HG02884 (cell line): Measurements from ENCODE around the gene TLR10.
A peak's percentile ranks its signal among the peaks of the same experiment; 100 is the strongest.
"Not testable (repeated sequence)": the region's sequence is repeated elsewhere in the genome, so short reads cannot be mapped to it uniquely, and the experiment has no call there.

ENCODE experiments used
- ATAC-seq: cut with Tn5 transposase; IDR thresholded peaks from one replicate; pipeline ENCODE4 v1.9.1; 2021; ENCODE audit warnings: mild to moderate bottlenecking, moderate library complexity; ENCODE audit not compliant: unreplicated experiment

The TLR10 gene

GRCh38 chr4:38782452-38783108 lies at the start of gene TLR10:
Gene TLR10 (minus strand): TSS chr4:38782990. CDS start chr4:38775590, 7,400 bp downstream.
- peak; percentile 54 for ATAC-seq

GRCh38 chr4:38832206-38832605 lies 49.4 kb upstream of the TLR10 start:
- no peak for ATAC-seq

- ATAC-seq, result no peak
Measured at GRCh38 chr4:38831653-38832052, 48.9 kb upstream of the TLR10 start.

GRCh38 chr4:38829237-38829636 lies 46.4 kb upstream of the TLR10 start:
- ATAC-seq, result no peak

- no peak for ATAC-seq
Measured at GRCh38 chr4:38823766-38824165, 41.0 kb upstream of the TLR10 start.

GRCh38 chr4:38822748-38823303 lies 40.0 kb upstream of the TLR10 start:
- no peak for ATAC-seq

- ATAC-seq, result no peak
Measured at GRCh38 chr4:38821739-38822138, 38.9 kb upstream of the TLR10 start.

GRCh38 chr4:38820329-38821061 lies 37.7 kb upstream of the TLR10 start:
- no peak for ATAC-seq

- no peak for ATAC-seq
Measured at GRCh38 chr4:38819569-38819968, 36.8 kb upstream of the TLR10 start.

- ATAC-seq, result peak; percentile 55
Measured at GRCh38 chr4:38818441-38818976, 35.7 kb upstream of the TLR10 start.

GRCh38 chr4:38815885-38816782 lies 33.3 kb upstream of the TLR10 start:
- no peak for ATAC-seq

GRCh38 chr4:38814386-38814785 lies 31.6 kb upstream of the TLR10 start:
- ATAC-seq, result no peak

- no peak for ATAC-seq
Measured at GRCh38 chr4:38811297-38811696, 28.5 kb upstream of the TLR10 start.

- not testable (repeated sequence) for ATAC-seq
Measured at GRCh38 chr4:38807462-38807861, 24.7 kb upstream of the TLR10 start.

GRCh38 chr4:38806251-38806650 lies 23.5 kb upstream of the TLR10 start:
- ATAC-seq, result not testable (repeated sequence)

- peak; percentile 76 for ATAC-seq
Measured at GRCh38 chr4:38805530-38806145, 22.8 kb upstream of the TLR10 start.

GRCh38 chr4:38804654-38805295 lies 22.0 kb upstream of the TLR10 start, which contains the start of gene TLR1:
Gene TLR1 (minus strand): TSS chr4:38804791. CDS start chr4:38798831, 5,960 bp downstream.
- no peak for ATAC-seq

- ATAC-seq, result peak; percentile 51
Measured at GRCh38 chr4:38803833-38804653, 21.3 kb upstream of the TLR10 start.
